ENCODE results near the gene NFATC2.
A peak's percentile ranks its signal among the peaks of the same experiment; 100 is the strongest.

The NFATC2 gene

GRCh38 chr20:51449498-51450220, 92.9 kb downstream of the NFATC2 start:
- no peak for DNase-seq

- DNase-seq: no peak
These were observed 94.8 kb downstream of the NFATC2 start for GRCh38 chr20:51447765-51448148.

- no peak for DNase-seq
These were observed 95.3 kb downstream of the NFATC2 start for GRCh38 chr20:51447097-51447764.

GRCh38 chr20:51446656-51447055, 95.9 kb downstream of the NFATC2 start:
- no peak for DNase-seq

- no peak for DNase-seq
These were observed 96.3 kb downstream of the NFATC2 start for GRCh38 chr20:51446230-51446629.

GRCh38 chr20:51445591-51445990, 96.9 kb downstream of the NFATC2 start:
- no peak for DNase-seq

GRCh38 chr20:51444922-51445438, 97.5 kb downstream of the NFATC2 start:
- DNase-seq: no peak

GRCh38 chr20:51444467-51444866, 98.1 kb downstream of the NFATC2 start:
- DNase-seq: no peak

GRCh38 chr20:51442602-51443001, 99.9 kb downstream of the NFATC2 start:
- DNase-seq: no peak

GRCh38 chr20:51440589-51440988, 101.9 kb downstream of the NFATC2 start:
- peak in 1 of 2 donors; percentile 27 for DNase-seq

- DNase-seq: no peak
These were observed 103.3 kb downstream of the NFATC2 start for GRCh38 chr20:51439160-51439689.

GRCh38 chr20:51438136-51438535, 104.4 kb downstream of the NFATC2 start:
- no peak for DNase-seq

GRCh38 chr20:51437182-51437924, 105.2 kb downstream of the NFATC2 start:
- no peak for DNase-seq

- no peak for DNase-seq
These were observed 107.8 kb downstream of the NFATC2 start for GRCh38 chr20:51434580-51435247.

GRCh38 chr20:51434026-51434425, 108.5 kb downstream of the NFATC2 start:
- DNase-seq: no peak

GRCh38 chr20:51432875-51433274, 109.6 kb downstream of the NFATC2 start:
- DNase-seq: no peak

- no peak for DNase-seq
These were observed 110.2 kb downstream of the NFATC2 start for GRCh38 chr20:51432251-51432784.

- no peak for DNase-seq
These were observed 111.2 kb downstream of the NFATC2 start for GRCh38 chr20:51431321-51431720.

GRCh38 chr20:51430198-51430950, 112.1 kb downstream of the NFATC2 start:
- DNase-seq: no peak

GRCh38 chr20:51429696-51430095, 112.8 kb downstream of the NFATC2 start:
- no peak for DNase-seq

GRCh38 chr20:51429144-51429482, 113.4 kb downstream of the NFATC2 start:
- no peak for DNase-seq

Measured in CD4-positive, alpha-beta T cell treated with Interleukin-4 for 1 hour (primary cell).